Breast epithelium (tissue), 4 donors: ENCODE results near the gene C16orf82. TPM values are rescaled to one million over a fixed set of nuclear protein-coding genes. Genes with fewer than 3 reads are reported as not detected.

ENCODE experiments used
- DNase-seq, 2 donors: peaks; one replicate each; pipeline ENCODE4 v3.0.0-alpha.2; 2019; ENCODE audit warnings: low spot score in 2 of 2
- H3K27ac ChIP-seq, 2 donors: fragments of 200-600 bp; sonication (generic) in 1 of 2; one replicate each; pipeline ENCODE4 v1.5.1; 2016 to 2019; ENCODE audit warnings: mild to moderate bottlenecking in 1 of 2
- H3K27me3 ChIP-seq, 2 donors: fragments of 200-600 bp; sonication (generic) in 1 of 2; one replicate each; pipeline versions ENCODE4 v1.5.1 to v1.6.0; 2017 to 2019; ENCODE audit warnings: control low read depth in 1 of 2, mild to moderate bottlenecking in 1 of 2
- H3K36me3 ChIP-seq: fragments of 200-600 bp; one replicate; pipeline ENCODE4 v1.5.1; 2019
- H3K4me1 ChIP-seq, 2 donors: fragments of 200-600 bp; sonication (generic); one replicate each; pipeline ENCODE4 v1.5.1; 2016 to 2019; ENCODE audit warnings: control low read depth in 1 of 2
- H3K4me3 ChIP-seq, 3 donors: fragments of 200-600 bp; sonication (generic); 1 replicate in 2 of 3; 2 replicates in 1 of 3; pipeline ENCODE4 v1.5.1; 2016 to 2019; ENCODE audit warnings: mild to moderate bottlenecking in 3 of 3, moderate library complexity in 2 of 3
- H3K9me3 ChIP-seq, 2 donors: fragments of 200-600 bp; sonication (generic) in 1 of 2; one replicate each; pipeline ENCODE4 v1.5.1; 2016 to 2019; ENCODE audit warnings: control low read depth in 1 of 2
- POLR2A ChIP-seq: fragments of 450-650 bp; IDR thresholded peaks from one replicate; pipeline ENCODE4 v1.6.1; 2016; ENCODE audit warnings: antibody characterized with exemption, mild to moderate bottlenecking, moderate library complexity
- POLR2AphosphoS5 ChIP-seq, 3 donors: sonication (generic); formaldehyde crosslinking; IDR thresholded peaks; one replicate each; pipeline ENCODE4 v1.6.1; 2017; ENCODE audit warnings: antibody characterized with exemption in 3 of 3
- intact Hi-C: fragments of 100-400 bp; cut with DNase I; formaldehyde crosslinking; loops from one replicate; pipeline ENCODE4 v1.15.1; 2023; ENCODE audit warnings: low total_unique reads
- total RNA-seq, 3 donors: library from RNA; depleted of rRNA; stranded (reverse); fragments of >200 nt; gene quantifications; one replicate each; pipeline ENCODE4 v1.1.0, GENCODE V29; 2016
- TF ChIP-seq, protein P1 (sequence below), 3 donors: fragments of 450-650 bp; IDR thresholded peaks; one replicate each; pipeline ENCODE4 v1.5.1; 2016 to 2017; ENCODE audit warnings: antibody characterized with exemption in 3 of 3, mild to moderate bottlenecking in 3 of 3, moderate library complexity in 3 of 3

The C16orf82 gene
- total RNA-seq, 3 donors from 2014 or later: 0.16 TPM; not detected in 2

DNA sequence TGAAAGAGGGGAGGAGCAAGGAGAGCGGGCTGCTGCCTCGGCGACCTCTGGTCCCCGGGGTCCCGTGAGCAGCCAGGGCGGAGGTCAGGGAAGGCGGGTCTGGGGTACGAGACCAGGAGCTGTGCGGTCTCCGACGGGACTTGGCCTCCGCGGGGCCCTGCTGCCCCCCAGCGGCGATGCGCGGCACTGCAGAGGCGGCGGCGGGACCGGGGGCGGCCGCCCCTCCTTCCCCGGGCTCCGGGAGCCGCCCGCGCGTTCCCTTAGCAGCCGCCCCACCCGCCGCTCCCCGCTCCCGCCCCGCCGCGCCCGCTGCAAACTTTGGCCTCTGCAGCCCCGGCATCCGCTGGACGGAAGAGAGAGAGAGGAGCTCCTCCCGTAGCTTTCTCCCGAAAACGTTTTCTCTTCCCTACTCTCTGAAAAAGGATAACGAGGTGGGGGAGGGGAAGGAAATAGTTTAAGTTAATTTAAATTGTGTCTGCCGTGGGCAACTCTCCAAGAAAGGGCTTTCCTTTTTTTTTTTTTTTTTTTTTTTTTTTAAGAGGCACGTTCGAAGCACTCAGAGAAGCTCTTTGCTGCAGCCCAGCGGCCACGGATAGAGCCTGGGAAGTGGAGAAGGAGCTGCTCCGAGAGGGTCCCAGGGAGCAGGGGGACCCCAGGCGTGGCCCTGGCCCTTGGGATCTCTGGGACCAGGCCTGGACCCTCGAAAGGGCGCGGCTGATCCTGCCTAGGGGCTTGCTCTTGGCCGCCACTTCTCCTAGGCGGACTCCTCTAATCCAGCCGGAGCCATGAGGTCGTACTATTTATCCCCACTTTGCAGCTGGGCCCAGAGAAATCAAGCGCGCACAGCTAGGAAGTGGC, 43.2 kb downstream of the C16orf82 start:
- intact Hi-C loops: no loop called here
- Histone ChIP-seq H3K4me3 (peak overlapping the region; percentile 22 to 60 (median 40)), H3K27ac (peak overlapping the region in 1 of 2 donors; percentile 57), H3K4me1 (no peaks in the 10 kb centered on the region), H3K27me3 (no peaks in the 10 kb centered on the region), H3K9me3 (no peaks in the 10 kb centered on the region), H3K36me3 (no peaks in the 10 kb centered on the region)
- TF ChIP-seq, protein P1, sequence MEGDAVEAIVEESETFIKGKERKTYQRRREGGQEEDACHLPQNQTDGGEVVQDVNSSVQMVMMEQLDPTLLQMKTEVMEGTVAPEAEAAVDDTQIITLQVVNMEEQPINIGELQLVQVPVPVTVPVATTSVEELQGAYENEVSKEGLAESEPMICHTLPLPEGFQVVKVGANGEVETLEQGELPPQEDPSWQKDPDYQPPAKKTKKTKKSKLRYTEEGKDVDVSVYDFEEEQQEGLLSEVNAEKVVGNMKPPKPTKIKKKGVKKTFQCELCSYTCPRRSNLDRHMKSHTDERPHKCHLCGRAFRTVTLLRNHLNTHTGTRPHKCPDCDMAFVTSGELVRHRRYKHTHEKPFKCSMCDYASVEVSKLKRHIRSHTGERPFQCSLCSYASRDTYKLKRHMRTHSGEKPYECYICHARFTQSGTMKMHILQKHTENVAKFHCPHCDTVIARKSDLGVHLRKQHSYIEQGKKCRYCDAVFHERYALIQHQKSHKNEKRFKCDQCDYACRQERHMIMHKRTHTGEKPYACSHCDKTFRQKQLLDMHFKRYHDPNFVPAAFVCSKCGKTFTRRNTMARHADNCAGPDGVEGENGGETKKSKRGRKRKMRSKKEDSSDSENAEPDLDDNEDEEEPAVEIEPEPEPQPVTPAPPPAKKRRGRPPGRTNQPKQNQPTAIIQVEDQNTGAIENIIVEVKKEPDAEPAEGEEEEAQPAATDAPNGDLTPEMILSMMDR (IDR thresholded peaks at IDR 0.05): peak in 2 of 3 donors; percentile 15 to 77
- TF ChIP-seq POLR2A: no peak
- TF ChIP-seq POLR2AphosphoS5 (IDR thresholded peaks at IDR 0.05): no peak
- DNase-seq: peak; percentile 52 to 55

DNA sequence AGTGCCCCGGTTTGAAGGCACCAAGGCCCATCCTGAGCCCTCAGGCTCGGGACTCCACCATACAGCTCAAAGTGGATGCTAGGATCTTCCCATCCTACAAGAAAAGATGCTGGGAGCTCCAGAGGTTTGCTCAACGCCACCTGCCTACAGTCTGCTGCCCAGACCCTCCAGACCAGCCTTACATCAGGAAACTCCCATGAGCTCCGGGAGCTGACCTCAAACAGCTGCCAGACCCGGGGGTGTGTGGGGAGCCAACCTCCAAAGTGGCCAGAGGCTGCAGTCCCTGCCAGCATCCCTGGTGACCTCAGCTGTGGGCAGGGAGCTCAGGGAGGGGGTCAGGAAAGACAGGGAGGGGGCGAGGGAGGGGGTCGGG, 43.8 kb downstream of the C16orf82 start:
- H3K4me3 ChIP-seq: peak overlapping the region in 1 of 3 donors; percentile 40
- DNase-seq: peak in 1 of 2 donors; percentile 35
- no peaks in the 10 kb centered on the region for H3K36me3 ChIP-seq
- no peaks in the 10 kb centered on the region for H3K9me3 ChIP-seq
- H3K27ac ChIP-seq: peak overlapping the region in 1 of 2 donors; percentile 57
- TF ChIP-seq POLR2A (no peak), POLR2AphosphoS5 (IDR thresholded peaks at IDR 0.05) (no peak)
- TF ChIP-seq, protein P1 (IDR thresholded peaks at IDR 0.05): no peak
- H3K4me1 ChIP-seq: no peaks in the 10 kb centered on the region
- no peaks in the 10 kb centered on the region for H3K27me3 ChIP-seq
- intact Hi-C loops: no loop called here

DNA sequence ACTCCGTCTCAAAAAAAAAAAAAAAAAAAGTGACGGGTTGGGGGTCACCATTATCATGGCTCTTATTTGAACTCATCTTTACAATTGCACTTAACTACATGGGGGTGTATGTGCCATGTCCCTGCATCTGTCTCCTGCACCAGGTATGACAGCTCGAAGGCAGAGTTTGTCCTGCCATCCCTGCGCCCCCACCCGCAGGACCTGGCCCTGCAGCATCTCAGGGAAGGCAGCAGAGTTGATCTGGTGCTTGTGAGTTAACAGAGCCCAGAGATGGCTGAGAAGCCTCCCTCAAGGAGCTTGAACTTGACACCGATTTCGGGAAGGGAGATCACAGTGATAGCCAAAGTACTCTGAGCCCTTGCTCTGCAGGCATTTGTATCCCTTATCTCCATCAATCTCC, 44.8 kb downstream of the C16orf82 start:
- peak in 1 of 2 donors; percentile 10 for DNase-seq
- Histone ChIP-seq H3K4me1 (no peaks in the 10 kb centered on the region), H3K36me3 (no peaks in the 10 kb centered on the region), H3K27ac (no peak overlapping the region), H3K4me3 (no peak overlapping the region), H3K9me3 (no peaks in the 10 kb centered on the region), H3K27me3 (no peaks in the 10 kb centered on the region)
- intact Hi-C loops: no loop called here
- TF ChIP-seq, protein P1 (IDR thresholded peaks at IDR 0.05): no peak
- TF ChIP-seq POLR2A (no peak), POLR2AphosphoS5 (IDR thresholded peaks at IDR 0.05) (no peak)

DNA sequence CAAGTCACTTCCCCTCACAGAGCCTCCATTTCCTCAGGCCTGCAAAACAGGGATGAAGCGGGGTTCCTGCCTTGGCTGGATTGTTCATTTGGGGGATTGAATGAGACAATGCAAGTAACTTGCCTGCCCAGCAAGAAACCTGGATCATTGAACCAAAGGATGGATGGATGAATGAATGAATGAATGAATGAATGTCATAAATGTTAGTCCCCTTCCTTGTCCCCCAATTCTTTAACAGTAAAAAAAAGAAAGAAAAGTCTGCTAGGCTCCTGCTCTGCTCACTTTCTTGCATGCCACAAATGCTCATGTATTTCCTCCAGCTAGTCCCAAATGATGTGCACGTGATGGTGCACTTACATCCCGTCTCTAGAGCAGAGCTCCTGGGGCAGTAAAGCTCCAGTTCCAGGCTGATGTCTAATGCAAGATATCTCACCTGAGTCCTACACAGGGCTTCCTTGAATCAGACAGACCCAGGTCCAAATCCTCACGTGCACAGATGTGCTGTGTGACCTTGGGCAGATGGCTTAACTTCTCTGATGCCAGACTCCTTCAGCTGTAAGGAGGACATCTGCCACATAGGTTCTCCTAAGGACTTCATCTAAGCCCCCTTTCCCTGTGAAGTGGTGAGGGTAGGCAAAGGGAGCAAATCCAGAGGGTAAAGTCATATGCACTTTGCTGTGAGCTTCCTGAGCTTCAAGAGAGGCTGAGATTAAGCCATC, 45.5 kb downstream of the C16orf82 start:
- Histone ChIP-seq H3K36me3 (no peaks in the 10 kb centered on the region), H3K9me3 (no peaks in the 10 kb centered on the region), H3K27ac (no peak overlapping the region), H3K4me1 (no peaks in the 10 kb centered on the region), H3K4me3 (no peak overlapping the region), H3K27me3 (no peaks in the 10 kb centered on the region)
- peak in 1 of 2 donors; percentile 38 for DNase-seq
- TF ChIP-seq POLR2A: no peak
- intact Hi-C loops: loop anchor here (2.0 kb wide), 1 partner anchor 71 kb away; no protein-coding TSS in a partner anchor

DNA sequence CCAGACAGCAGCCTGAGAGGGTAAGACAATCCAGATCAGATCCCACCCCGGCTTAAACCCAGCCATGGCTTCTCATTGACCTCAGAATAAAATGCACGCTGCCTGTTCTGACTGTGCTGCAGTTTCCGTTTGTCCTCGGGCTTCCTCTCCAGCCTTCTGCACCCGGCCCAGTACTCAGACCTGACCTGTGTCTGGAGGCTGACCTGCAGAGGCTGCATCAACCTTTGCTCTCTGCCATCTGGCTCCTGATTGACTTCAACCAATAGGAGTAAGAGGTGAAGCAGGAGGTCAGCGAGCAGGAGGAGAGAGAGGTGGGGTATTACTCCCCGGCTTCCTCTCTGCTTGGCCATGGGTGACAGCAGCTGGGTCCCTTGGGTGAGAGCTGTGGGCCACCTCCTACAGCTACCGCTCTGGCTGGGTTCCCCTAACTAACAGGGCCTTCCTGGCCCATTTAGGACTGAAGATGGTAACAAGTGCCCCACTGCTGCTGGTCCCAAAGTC, 46.7 kb downstream of the C16orf82 start:
- Histone ChIP-seq H3K36me3 (no peaks in the 10 kb centered on the region), H3K9me3 (no peaks in the 10 kb centered on the region), H3K4me1 (no peaks in the 10 kb centered on the region), H3K27ac (no peak overlapping the region), H3K27me3 (no peaks in the 10 kb centered on the region), H3K4me3 (no peak overlapping the region)
- intact Hi-C loops: loop anchor here (2.0 kb wide), 1 partner anchor 69 kb away; no protein-coding TSS in a partner anchor
- TF ChIP-seq POLR2AphosphoS5 (IDR thresholded peaks at IDR 0.05) (no peak), POLR2A (no peak)
- TF ChIP-seq, protein P1 (IDR thresholded peaks at IDR 0.05): no peak
- peak in 1 of 2 donors; percentile 30 for DNase-seq
